B cell (primary cell): ENCODE data around the gene TLCD2. TPM values are rescaled to one million over a fixed set of nuclear protein-coding genes. Genes with fewer than 3 reads are reported as not detected.

Experiments
- ATAC-seq: fragments of 200-7000 bp; cut with Tn5 transposase; one replicate; pipeline ENCODE4 v1.10.0; 2021; ENCODE audit warnings: low read depth, mild to moderate bottlenecking, moderate number of reproducible peaks, moderate library complexity
- CTCF ChIA-PET: fragments of 350-600 bp; sonication (Branson Sonifier 250); formaldehyde crosslinking; loops from one replicate; lab custom pipeline; 2021; ENCODE audit warnings: antibody characterized with exemption, inconsistent platforms; lab: Charles Lee
- POLR2A ChIA-PET: fragments of 350-600 bp; sonication (Branson Sonifier 250); formaldehyde crosslinking; loops from one replicate; lab custom pipeline; 2021; ENCODE audit warnings: antibody characterized with exemption; lab: Charles Lee
- DNase-seq: peaks from one replicate; pipeline ENCODE4 v3.0.0; 2013
- H2AFZ ChIP-seq: 2 replicates; pipeline ENCODE4 v1.6.1; 2012; ENCODE audit warnings: mild to moderate bottlenecking, low read depth, low read length; ENCODE audit not compliant: insufficient read depth, poor library complexity, severe bottlenecking
- H3K27ac ChIP-seq, 2 donors: 1 replicate in 1 of 2; 2 replicates in 1 of 2; pipeline ENCODE4 v1.5.1; 2012 to 2013; ENCODE audit warnings: low read length in 2 of 2, mild to moderate bottlenecking in 2 of 2, moderate library complexity in 1 of 2
- H3K27me3 ChIP-seq, 4 experiments: fragments of 200-600 bp in 1 of 4; sonication (generic) in 1 of 4; replicated peaks in 1 of 4; 1 replicate in 2 of 4; 2 replicates in 2 of 4; pipeline versions ENCODE4 v1.6.1 to v1.7.0; 2013 to 2016; ENCODE audit warnings: low read length in 3 of 4, mild to moderate bottlenecking in 2 of 4, mixed read lengths in 1 of 4, moderate library complexity in 1 of 4; ENCODE audit not compliant: insufficient read depth in 4 of 4, control insufficient read depth in 3 of 4; ENCODE audit errors: control extremely low read depth in 1 of 4
- H3K36me3 ChIP-seq, 2 experiments: replicated peaks in 1 of 2; 1 replicate in 1 of 2; 2 replicates in 1 of 2; pipeline versions ENCODE4 v1.6.1 to v1.7.1; 2013; ENCODE audit warnings: low read length in 1 of 2; ENCODE audit not compliant: insufficient read depth in 2 of 2, control insufficient read depth in 1 of 2; ENCODE audit errors: control extremely low read depth in 1 of 2, extremely low read depth in 1 of 2
- H3K4me1 ChIP-seq, 2 donors: fragments of 200-600 bp in 1 of 2; sonication (generic) in 1 of 2; 1 replicate in 1 of 2; 2 replicates in 1 of 2; pipeline versions ENCODE4 v1.5.1 to v1.6.1; 2013 to 2017; ENCODE audit warnings: low read length in 2 of 2; ENCODE audit not compliant: control insufficient read depth in 2 of 2, insufficient read depth in 2 of 2
- H3K4me2 ChIP-seq: replicated peaks from 2 replicates; pipeline ENCODE3; 2012; ENCODE audit warnings: mild to moderate bottlenecking, low read depth, low read length; ENCODE audit not compliant: poor library complexity, severe bottlenecking
- H3K4me3 ChIP-seq, 5 experiments: fragments of 200-600 bp in 1 of 5; sonication (generic) in 1 of 5; 1 replicate in 3 of 5; 2 replicates in 2 of 5; pipeline versions ENCODE4 v1.5.1 to v1.7.0; 2011 to 2016; ENCODE audit warnings: low read length in 4 of 5, mild to moderate bottlenecking in 4 of 5, low read depth in 2 of 5, control low read depth in 1 of 5, moderate library complexity in 1 of 5; ENCODE audit not compliant: insufficient read depth in 1 of 5; ENCODE audit errors: control extremely low read depth in 1 of 5, extremely low read depth in 1 of 5
- H3K79me2 ChIP-seq: fragments of 200-600 bp; sonication (generic); one replicate; pipeline ENCODE4 v1.6.0; 2016; ENCODE audit warnings: low read length; ENCODE audit not compliant: control insufficient read depth, insufficient read depth
- H3K9ac ChIP-seq: fragments of 200-600 bp; sonication (generic); 2 replicates; pipeline ENCODE4 v1.6.1; 2017; ENCODE audit warnings: mild to moderate bottlenecking, low read length, moderate library complexity
- H3K9me3 ChIP-seq, 3 donors: one replicate each; pipeline versions ENCODE4 v1.6.1 to v1.7.1; 2013; ENCODE audit warnings: low read length in 2 of 3; ENCODE audit not compliant: control insufficient read depth in 2 of 3, insufficient read depth in 1 of 3; ENCODE audit errors: control extremely low read depth in 1 of 3
- H4K20me1 ChIP-seq: 2 replicates; pipeline ENCODE4 v1.6.0; 2012; ENCODE audit warnings: mild to moderate bottlenecking, low read length; ENCODE audit not compliant: insufficient read depth, control insufficient read depth, poor library complexity, severe bottlenecking
- H3K27ac Mint-ChIP-seq: one replicate; pipeline ENCODE4 v1.8.0; 2021; ENCODE audit warnings: mixed read lengths
- H3K27me3 Mint-ChIP-seq: one replicate; pipeline ENCODE4 v1.8.0; 2021; ENCODE audit warnings: mixed read lengths
- H3K4me1 Mint-ChIP-seq: one replicate; pipeline ENCODE4 v1.8.0; 2021; ENCODE audit warnings: mixed read lengths
- H3K4me3 Mint-ChIP-seq: one replicate; pipeline ENCODE4 v1.8.0; 2021; ENCODE audit warnings: mixed read lengths
- H3K9me3 Mint-ChIP-seq: one replicate; pipeline ENCODE4 v1.8.0; 2022; ENCODE audit warnings: mixed read lengths; ENCODE audit not compliant: insufficient read depth
- EZH2 ChIP-seq: IDR thresholded peaks from 2 replicates; pipeline ENCODE4 v1.6.1; 2012; ENCODE audit warnings: borderline replicate concordance, low read depth, mild to moderate bottlenecking, moderate library complexity, low read length; ENCODE audit not compliant: insufficient read depth, poor library complexity, severe bottlenecking
- WGBS: methylation state at CpG from one replicate; pipeline ENCODE4 v1.1.5; 2013; ENCODE audit warnings: missing lambda C conversion rate; ENCODE audit not compliant: insufficient coverage; 5-methylcytosine and 5-hydroxymethylcytosine counted together
- intact Hi-C: fragments of 100-400 bp; cut with micrococcal nuclease; formaldehyde crosslinking; loops from one replicate; pipeline ENCODE4 v1.10.0; 2022
- polyA plus RNA-seq: library from polyadenylated mRNA; depleted of rRNA; stranded (reverse); fragments of >200 nt; gene quantifications from 2 replicates; pipeline ENCODE4 v1.2.3, GENCODE V29; 2012
- total RNA-seq, 2 donors: library from RNA; stranded (reverse); fragments of 120-200 nt in 1 of 2; gene quantifications; 1 replicate in 1 of 2; 2 replicates in 1 of 2; pipeline versions ENCODE4 v1.2.3 to v1.2.4, GENCODE V29; 2013 to 2022
- TF ChIP-seq, protein P1 (sequence below): fragments of 200-600 bp; IDR thresholded peaks from one replicate; pipeline ENCODE4 v1.8.0; 2022; ENCODE audit warnings: antibody characterized with exemption, mild to moderate bottlenecking

TLCD2 gene
- total and polyA plus RNA-seq, 2 donors (not counting 1 experiment from before 2014, with no cell fraction given) = 0.03 TPM; not detected in 1

DNA sequence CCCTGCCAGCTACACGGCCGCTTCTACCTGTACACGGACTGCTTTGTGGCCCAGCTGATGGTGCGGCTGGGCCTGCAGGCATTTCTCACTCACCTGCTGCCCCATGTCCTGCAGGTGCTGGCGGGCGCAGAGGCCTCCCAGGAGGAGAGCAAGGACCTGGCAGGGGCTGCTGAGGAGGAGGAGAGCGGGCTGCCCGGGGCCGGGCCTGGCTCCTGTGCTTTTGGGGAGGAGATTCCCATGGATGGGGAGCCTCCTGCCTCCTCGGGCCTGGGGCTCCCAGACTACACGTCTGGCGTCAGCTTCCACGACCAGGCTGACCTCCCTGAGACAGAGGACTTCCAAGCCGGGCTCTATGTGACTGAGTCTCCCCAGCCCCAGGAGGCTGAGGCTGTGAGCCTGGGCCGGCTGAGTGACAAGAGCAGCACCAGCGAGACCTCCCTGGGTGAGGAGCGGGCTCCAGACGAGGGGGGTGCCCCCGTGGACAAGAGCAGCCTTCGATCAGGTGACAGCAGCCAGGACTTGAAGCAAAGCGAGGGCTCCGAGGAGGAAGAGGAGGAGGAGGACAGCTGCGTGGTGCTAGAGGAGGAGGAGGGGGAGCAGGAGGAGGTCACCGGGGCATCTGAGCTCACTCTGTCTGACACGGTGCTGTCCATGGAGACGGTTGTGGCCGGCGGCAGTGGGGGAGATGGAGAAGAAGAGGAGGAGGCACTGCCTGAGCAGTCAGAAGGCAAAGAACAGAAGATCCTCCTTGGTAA is 17.9 kb upstream of the TLCD2 start:
- TF ChIP-seq, protein P1, sequence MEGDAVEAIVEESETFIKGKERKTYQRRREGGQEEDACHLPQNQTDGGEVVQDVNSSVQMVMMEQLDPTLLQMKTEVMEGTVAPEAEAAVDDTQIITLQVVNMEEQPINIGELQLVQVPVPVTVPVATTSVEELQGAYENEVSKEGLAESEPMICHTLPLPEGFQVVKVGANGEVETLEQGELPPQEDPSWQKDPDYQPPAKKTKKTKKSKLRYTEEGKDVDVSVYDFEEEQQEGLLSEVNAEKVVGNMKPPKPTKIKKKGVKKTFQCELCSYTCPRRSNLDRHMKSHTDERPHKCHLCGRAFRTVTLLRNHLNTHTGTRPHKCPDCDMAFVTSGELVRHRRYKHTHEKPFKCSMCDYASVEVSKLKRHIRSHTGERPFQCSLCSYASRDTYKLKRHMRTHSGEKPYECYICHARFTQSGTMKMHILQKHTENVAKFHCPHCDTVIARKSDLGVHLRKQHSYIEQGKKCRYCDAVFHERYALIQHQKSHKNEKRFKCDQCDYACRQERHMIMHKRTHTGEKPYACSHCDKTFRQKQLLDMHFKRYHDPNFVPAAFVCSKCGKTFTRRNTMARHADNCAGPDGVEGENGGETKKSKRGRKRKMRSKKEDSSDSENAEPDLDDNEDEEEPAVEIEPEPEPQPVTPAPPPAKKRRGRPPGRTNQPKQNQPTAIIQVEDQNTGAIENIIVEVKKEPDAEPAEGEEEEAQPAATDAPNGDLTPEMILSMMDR = no peak
- no peak for TF ChIP-seq EZH2
- WGBS = over 99% methylated on average over 27 of the region's 28 CpGs
- no peaks in the 10 kb centered on the region for H3K27me3 ChIP-seq
- H3K9me3 Mint-ChIP-seq = no peaks in the 10 kb centered on the region
- no peak overlapping the region for H2AFZ ChIP-seq
- ChIA-PET POLR2A (no interaction called here), CTCF (interaction anchor here (12.4 kb wide), 1 partner anchor 57 kb away, joined by 397 read pairs; no protein-coding TSS in a partner anchor)
- peaks cover 27 to 44% of the 10 kb centered on the region in 2 donors for H3K4me1 ChIP-seq
- H3K79me2 ChIP-seq = peaks cover 36% of the 10 kb centered on the region
- H3K27ac ChIP-seq = no peak overlapping the region
- peak overlapping the region; percentile 32 for H3K4me3 Mint-ChIP-seq
- DNase-seq (no peak), ATAC-seq (no peak)
- H4K20me1 ChIP-seq = peaks cover 60% of the 10 kb centered on the region
- H3K27ac Mint-ChIP-seq = peak overlapping the region; percentile 67
- H3K9me3 ChIP-seq = no peaks in the 10 kb centered on the region
- H3K4me1 Mint-ChIP-seq = peaks cover 50% of the 10 kb centered on the region
- no peak overlapping the region for H3K9ac ChIP-seq
- no peak overlapping the region for H3K4me2 ChIP-seq
- intact Hi-C loops = no loop called here
- peaks cover 0 to 35% of the 10 kb centered on the region in 2 experiments for H3K36me3 ChIP-seq
- H3K27me3 Mint-ChIP-seq = no peaks in the 10 kb centered on the region
- H3K4me3 ChIP-seq = no peak overlapping the region

DNA sequence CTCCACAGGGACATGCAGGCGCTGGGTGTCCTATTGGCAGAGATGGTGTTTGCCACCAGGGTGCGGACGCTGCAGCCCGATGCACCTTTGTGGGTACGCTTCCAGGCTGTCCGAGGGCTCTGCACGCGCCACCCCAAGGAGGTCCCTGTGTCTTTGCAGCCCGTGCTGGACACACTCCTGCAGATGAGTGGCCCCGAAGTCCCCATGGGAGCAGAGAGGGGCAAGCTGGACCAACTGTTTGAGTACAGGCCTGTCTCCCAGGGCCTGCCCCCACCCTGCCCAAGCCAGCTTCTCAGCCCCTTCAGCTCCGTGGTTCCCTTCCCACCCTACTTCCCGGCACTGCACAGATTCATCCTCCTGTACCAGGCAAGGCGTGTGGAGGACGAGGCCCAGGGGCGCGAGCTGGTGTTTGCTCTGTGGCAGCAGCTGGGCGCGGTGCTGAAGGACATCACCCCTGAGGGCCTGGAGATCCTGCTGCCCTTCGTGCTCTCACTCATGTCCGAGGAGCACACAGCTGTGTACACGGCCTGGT is 17.1 kb upstream of the TLCD2 start:
- DNase-seq = no peak
- intact Hi-C loops = no loop called here
- Histone ChIP-seq H3K79me2 (peaks cover 36% of the 10 kb centered on the region), H3K4me2 (no peak overlapping the region), H3K9ac (no peak overlapping the region), H3K27me3 (no peaks in the 10 kb centered on the region), H3K9me3 (no peaks in the 10 kb centered on the region), H4K20me1 (peaks cover 60% of the 10 kb centered on the region), H3K4me1 (peaks cover 24 to 44% of the 10 kb centered on the region in 2 donors), H2AFZ (no peak overlapping the region), H3K4me3 (no peak overlapping the region), H3K27ac (no peak overlapping the region), H3K36me3 (peaks cover 0 to 35% of the 10 kb centered on the region in 2 experiments)
- Mint-ChIP-seq H3K27ac (peak overlapping the region; percentile 41), H3K9me3 (no peaks in the 10 kb centered on the region), H3K4me1 (peaks cover 50% of the 10 kb centered on the region), H3K4me3 (no peak overlapping the region), H3K27me3 (no peaks in the 10 kb centered on the region)
- ChIA-PET POLR2A (interaction anchor here (0.7 kb wide), 1 partner anchor 55 kb away, joined by 3 read pairs; no protein-coding TSS in a partner anchor), CTCF (interaction anchor here (12.4 kb wide), 1 partner anchor 57 kb away, joined by 397 read pairs; no protein-coding TSS in a partner anchor)
- WGBS = 95% methylated on average over 21 of the region's 21 CpGs
- no peak for ATAC-seq
- TF ChIP-seq, protein P1 = no peak
- no peak for TF ChIP-seq EZH2
